Endodermal cell (in vitro differentiated cells): ENCODE results near the gene ABI3BP. TPM values are rescaled to one million over a fixed set of nuclear protein-coding genes. Genes with fewer than 3 reads are reported as not detected.

ENCODE experiments used
- DNase-seq: peaks from one replicate; pipeline ENCODE4 v3.0.0-alpha.2; 2017
- H3K27ac ChIP-seq: 2 replicates; pipeline ENCODE4 v1.5.1; 2013; ENCODE audit warnings: mild to moderate bottlenecking, low read depth, low read length, moderate library complexity
- H3K27me3 ChIP-seq: 2 replicates; pipeline ENCODE4 v1.6.1; 2013; ENCODE audit warnings: mild to moderate bottlenecking, low read length, moderate library complexity; ENCODE audit not compliant: insufficient read depth, control insufficient read depth, poor library complexity, severe bottlenecking
- H3K36me3 ChIP-seq: 2 replicates; pipeline ENCODE4 v1.7.0; 2013; ENCODE audit warnings: mild to moderate bottlenecking, low read length, moderate library complexity; ENCODE audit not compliant: control insufficient read depth, insufficient read depth
- H3K4me1 ChIP-seq: one replicate; pipeline ENCODE4 v1.7.0; 2013; ENCODE audit warnings: low read length; ENCODE audit not compliant: control insufficient read depth, insufficient read depth
- H3K4me3 ChIP-seq: 2 replicates; pipeline ENCODE4 v1.5.1; 2013; ENCODE audit warnings: mild to moderate bottlenecking, low read length, moderate library complexity
- H3K9ac ChIP-seq: 2 replicates; pipeline ENCODE4 v1.6.1; 2013; ENCODE audit warnings: mild to moderate bottlenecking, low read length, moderate library complexity; ENCODE audit not compliant: poor library complexity, severe bottlenecking; ENCODE audit errors: extremely low read depth
- H3K9me3 ChIP-seq: 2 replicates; pipeline ENCODE4 v1.6.1; 2013; ENCODE audit warnings: mild to moderate bottlenecking, low read length, moderate library complexity; ENCODE audit not compliant: control insufficient read depth
- H3K27ac Mint-ChIP-seq: 2 replicates; pipeline ENCODE4 v1.8.0; 2020; ENCODE audit warnings: mixed read lengths
- H3K27me3 Mint-ChIP-seq: 2 replicates; pipeline ENCODE4 v1.8.0; 2021; ENCODE audit warnings: mild to moderate bottlenecking, mixed read lengths; ENCODE audit not compliant: insufficient read depth
- H3K36me3 Mint-ChIP-seq: 2 replicates; pipeline ENCODE4 v1.8.0; 2020; ENCODE audit warnings: low read depth, mixed read lengths
- H3K4me1 Mint-ChIP-seq: 2 replicates; pipeline ENCODE4 v1.8.0; 2020; ENCODE audit warnings: mixed read lengths
- H3K4me3 Mint-ChIP-seq: 2 replicates; pipeline ENCODE4 v1.8.0; 2020; ENCODE audit warnings: mild to moderate bottlenecking, moderate library complexity, mixed read lengths
- H3K9me3 Mint-ChIP-seq: 2 replicates; pipeline ENCODE4 v1.8.0; 2020; ENCODE audit warnings: mild to moderate bottlenecking, mixed read lengths
- CTCF ChIP-seq: fragments of 200-600 bp; sonication (generic); conservative IDR thresholded peaks from 2 replicates; pipeline ENCODE4 v1.5.0; 2021; ENCODE audit warnings: antibody characterized with exemption, mild to moderate bottlenecking
- WGBS, 2 experiments: methylation state at CpG; one replicate each; pipeline versions ENCODE4 v1.1.5 to v1.1.7; 2013; ENCODE audit warnings: missing lambda C conversion rate in 2 of 2, mixed read lengths in 1 of 2; ENCODE audit not compliant: insufficient coverage in 1 of 2, insufficient read length in 1 of 2; 5-methylcytosine and 5-hydroxymethylcytosine counted together
- total RNA-seq, 2 donors: library from RNA; stranded (reverse); fragmentation: NEBNext Ultra II Directional in 1 of 2; extraction: Animal tissue kit (Norgen Biotek cat#: 25700) in 1 of 2; gene quantifications; 2 replicates in 1 of 2; 3 replicates in 1 of 2; pipeline ENCODE4 v1.2.1, GENCODE V29; 2021

ABI3BP gene
- total RNA-seq, 2 donors from 2014 or later = 0.42 TPM; not detected in 1

- H3K27ac ChIP-seq = no peak overlapping the region
- no peak overlapping the region for H3K4me3 ChIP-seq
- no peaks in the 10 kb centered on the region for H3K27me3 ChIP-seq
- TF ChIP-seq CTCF = no peak
- H3K27ac Mint-ChIP-seq = no peak overlapping the region
- H3K4me1 Mint-ChIP-seq = no peaks in the 10 kb centered on the region
- WGBS, 2 experiments = 92% methylated on average over 2 of the region's 3 CpGs; no CpG with 5 or more reads in 1 of the 2 experiments
- DNase-seq = no peak
- no peaks in the 10 kb centered on the region for H3K4me1 ChIP-seq
- H3K9ac ChIP-seq = no peak overlapping the region
- H3K9me3 ChIP-seq = no peaks in the 10 kb centered on the region
- H3K27me3 Mint-ChIP-seq = no peaks in the 10 kb centered on the region
- H3K36me3 Mint-ChIP-seq = no peaks in the 10 kb centered on the region
- no peak overlapping the region for H3K4me3 Mint-ChIP-seq
- H3K36me3 ChIP-seq = no peaks in the 10 kb centered on the region
- H3K9me3 Mint-ChIP-seq = no peaks in the 10 kb centered on the region
Measured at GRCh38 chr3:100873611-100874010, 119.6 kb downstream of the ABI3BP start.

- Mint-ChIP-seq H3K4me1 (no peaks in the 10 kb centered on the region), H3K36me3 (no peaks in the 10 kb centered on the region), H3K27ac (no peak overlapping the region), H3K4me3 (no peak overlapping the region), H3K9me3 (no peaks in the 10 kb centered on the region), H3K27me3 (no peaks in the 10 kb centered on the region)
- H3K9me3 ChIP-seq = no peaks in the 10 kb centered on the region
- WGBS, 2 experiments = 79 to 86% methylated on average over 2 to 3 of the region's 3 CpGs
- no peak overlapping the region for H3K9ac ChIP-seq
- no peak for TF ChIP-seq CTCF
- no peak overlapping the region for H3K27ac ChIP-seq
- H3K4me3 ChIP-seq = no peak overlapping the region
- no peaks in the 10 kb centered on the region for H3K4me1 ChIP-seq
- no peaks in the 10 kb centered on the region for H3K36me3 ChIP-seq
- no peaks in the 10 kb centered on the region for H3K27me3 ChIP-seq
- no peak for DNase-seq
Measured at GRCh38 chr3:100871306-100871705, 121.9 kb downstream of the ABI3BP start.

GRCh38 chr3:100869787-100870186, 123.4 kb downstream of the ABI3BP start:
- no peaks in the 10 kb centered on the region for H3K36me3 Mint-ChIP-seq
- Histone ChIP-seq H3K9me3 (no peaks in the 10 kb centered on the region), H3K27me3 (no peaks in the 10 kb centered on the region), H3K9ac (no peak overlapping the region), H3K36me3 (no peaks in the 10 kb centered on the region), H3K4me3 (no peak overlapping the region), H3K4me1 (no peaks in the 10 kb centered on the region), H3K27ac (no peak overlapping the region)
- no peaks in the 10 kb centered on the region for H3K27me3 Mint-ChIP-seq
- H3K4me1 Mint-ChIP-seq = no peaks in the 10 kb centered on the region
- H3K27ac Mint-ChIP-seq = no peak overlapping the region
- 93 to 100% methylated on average over 1 to 2 of the region's 2 CpGs for WGBS, 2 experiments
- no peaks in the 10 kb centered on the region for H3K9me3 Mint-ChIP-seq
- H3K4me3 Mint-ChIP-seq = no peak overlapping the region
- DNase-seq = no peak
- no peak for TF ChIP-seq CTCF
